22Rv1 (cell line): ENCODE results near the gene ARHGDIA.

Source experiments
- H3K27ac ChIP-seq: fragments of 450-650 bp; 2 replicates; pipeline ENCODE4 v1.5.1; 2017
- ZFX ChIP-seq: fragments of 450-650 bp; IDR thresholded peaks from 2 replicates; pipeline ENCODE4 v1.6.1; 2017; ENCODE audit warnings: antibody characterized with exemption, borderline replicate concordance
- TF ChIP-seq, protein P1 (sequence below): fragments of 450-650 bp; IDR thresholded peaks from 2 replicates; pipeline ENCODE4 v1.5.1; 2017; ENCODE audit warnings: mild to moderate bottlenecking

ARHGDIA gene

DNA sequence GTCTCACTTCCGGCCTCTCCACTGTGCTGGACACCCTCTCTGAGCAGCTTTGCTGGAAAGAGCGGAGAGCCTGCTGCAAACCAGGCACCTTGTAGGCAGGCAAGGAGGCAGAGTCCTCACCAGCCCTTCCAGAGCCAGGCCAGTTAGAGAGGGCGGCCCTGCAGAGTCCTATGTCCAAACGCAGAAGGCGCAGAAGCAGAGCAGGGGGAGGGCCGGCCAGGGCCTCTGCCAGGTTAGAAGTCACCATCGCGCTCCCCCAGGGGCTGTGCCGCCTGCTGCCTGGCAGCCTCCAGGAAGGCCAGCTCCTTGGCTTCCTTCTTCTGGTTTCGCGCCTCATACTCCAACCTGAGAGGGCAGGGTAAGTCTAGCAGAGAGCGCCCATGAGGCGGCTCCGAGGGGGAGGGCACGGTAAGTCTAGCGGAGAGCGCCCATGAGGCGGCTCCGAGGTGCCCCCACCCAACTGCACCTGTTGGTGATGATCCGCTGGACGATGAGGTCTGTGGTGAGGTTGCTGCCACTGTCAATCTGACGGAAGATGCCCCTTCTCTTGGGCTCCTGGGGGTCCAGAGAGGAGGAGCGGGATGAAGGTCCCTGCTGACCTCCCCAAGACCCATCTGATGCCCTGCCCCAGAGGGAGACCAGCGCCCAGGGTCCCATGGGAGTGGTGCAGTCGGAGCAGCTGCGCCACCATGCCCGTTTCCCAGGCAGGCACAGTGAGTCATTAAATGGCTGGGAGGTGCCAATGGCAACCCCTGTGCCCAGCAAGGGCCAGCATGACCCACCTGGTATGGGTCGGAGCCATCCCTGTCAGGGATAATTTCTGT, 33.7 kb upstream of the ARHGDIA start:
- TF ChIP-seq, protein P1, sequence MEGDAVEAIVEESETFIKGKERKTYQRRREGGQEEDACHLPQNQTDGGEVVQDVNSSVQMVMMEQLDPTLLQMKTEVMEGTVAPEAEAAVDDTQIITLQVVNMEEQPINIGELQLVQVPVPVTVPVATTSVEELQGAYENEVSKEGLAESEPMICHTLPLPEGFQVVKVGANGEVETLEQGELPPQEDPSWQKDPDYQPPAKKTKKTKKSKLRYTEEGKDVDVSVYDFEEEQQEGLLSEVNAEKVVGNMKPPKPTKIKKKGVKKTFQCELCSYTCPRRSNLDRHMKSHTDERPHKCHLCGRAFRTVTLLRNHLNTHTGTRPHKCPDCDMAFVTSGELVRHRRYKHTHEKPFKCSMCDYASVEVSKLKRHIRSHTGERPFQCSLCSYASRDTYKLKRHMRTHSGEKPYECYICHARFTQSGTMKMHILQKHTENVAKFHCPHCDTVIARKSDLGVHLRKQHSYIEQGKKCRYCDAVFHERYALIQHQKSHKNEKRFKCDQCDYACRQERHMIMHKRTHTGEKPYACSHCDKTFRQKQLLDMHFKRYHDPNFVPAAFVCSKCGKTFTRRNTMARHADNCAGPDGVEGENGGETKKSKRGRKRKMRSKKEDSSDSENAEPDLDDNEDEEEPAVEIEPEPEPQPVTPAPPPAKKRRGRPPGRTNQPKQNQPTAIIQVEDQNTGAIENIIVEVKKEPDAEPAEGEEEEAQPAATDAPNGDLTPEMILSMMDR = no peak
- TF ChIP-seq ZFX = no peak
- peak overlapping the region; percentile 72; the same call in 1 of the 2 replicates for H3K27ac ChIP-seq

DNA sequence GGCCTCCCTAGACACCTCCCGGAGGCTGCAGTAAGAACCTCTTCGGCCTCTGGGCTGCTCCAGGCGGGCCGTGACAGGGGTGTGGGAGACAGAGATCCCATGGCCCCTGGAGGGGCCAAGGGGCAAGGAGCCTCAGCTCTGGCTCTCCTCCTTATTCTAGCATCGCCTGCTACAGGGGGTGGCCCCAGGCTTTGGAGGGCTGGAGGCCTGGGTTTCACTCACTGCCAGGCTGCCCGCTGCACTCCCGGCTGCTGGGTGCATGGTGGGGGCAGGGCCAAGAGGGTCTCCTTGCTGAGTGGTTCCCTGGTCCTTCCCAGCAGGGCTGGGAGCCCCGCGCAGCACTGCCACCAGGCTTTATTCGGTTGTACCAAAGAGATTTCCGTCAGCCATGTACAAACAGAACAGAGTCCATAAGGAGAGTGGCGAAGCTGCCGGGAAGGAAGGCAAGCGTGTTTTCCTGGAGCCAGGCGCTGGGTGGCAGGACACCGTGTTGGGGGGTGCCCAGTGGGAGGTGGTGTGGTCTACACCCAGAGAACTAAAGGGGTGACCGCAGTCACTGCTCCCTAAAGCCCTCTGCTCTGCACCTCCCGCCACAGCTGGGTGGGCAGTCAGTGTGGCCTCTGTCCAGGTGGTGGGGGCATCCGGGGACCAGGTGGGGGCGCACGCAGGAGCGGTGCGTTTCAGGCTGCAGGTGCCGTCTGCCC, 32.9 kb upstream of the ARHGDIA start:
- TF ChIP-seq, protein P1 = no peak
- no peak for TF ChIP-seq ZFX
- peak overlapping the region; percentile 72 for H3K27ac ChIP-seq

DNA sequence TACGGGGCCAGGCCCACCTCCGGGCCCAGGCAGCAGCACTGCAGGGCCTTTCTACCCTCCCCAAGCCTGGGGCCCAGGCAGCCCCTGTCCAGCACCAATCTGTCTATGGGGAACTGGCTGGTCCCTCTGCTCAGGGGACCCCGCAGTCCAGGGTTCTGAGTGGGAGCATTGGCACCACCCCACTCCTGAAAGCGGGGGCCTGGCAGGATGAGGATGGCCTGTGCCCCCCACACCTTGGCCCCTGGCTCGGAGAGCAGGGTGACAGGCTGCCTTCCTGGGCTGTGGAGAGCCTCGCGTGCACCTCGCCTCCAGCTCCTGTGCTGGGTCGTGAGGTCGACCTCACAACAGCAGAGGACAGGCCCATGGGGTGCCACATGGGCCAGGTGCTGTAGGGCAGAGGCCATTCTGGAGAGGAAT, 32.3 kb upstream of the ARHGDIA start:
- TF ChIP-seq ZFX = no peak
- TF ChIP-seq, protein P1 = no peak
- peak overlapping the region; percentile 72 for H3K27ac ChIP-seq

DNA sequence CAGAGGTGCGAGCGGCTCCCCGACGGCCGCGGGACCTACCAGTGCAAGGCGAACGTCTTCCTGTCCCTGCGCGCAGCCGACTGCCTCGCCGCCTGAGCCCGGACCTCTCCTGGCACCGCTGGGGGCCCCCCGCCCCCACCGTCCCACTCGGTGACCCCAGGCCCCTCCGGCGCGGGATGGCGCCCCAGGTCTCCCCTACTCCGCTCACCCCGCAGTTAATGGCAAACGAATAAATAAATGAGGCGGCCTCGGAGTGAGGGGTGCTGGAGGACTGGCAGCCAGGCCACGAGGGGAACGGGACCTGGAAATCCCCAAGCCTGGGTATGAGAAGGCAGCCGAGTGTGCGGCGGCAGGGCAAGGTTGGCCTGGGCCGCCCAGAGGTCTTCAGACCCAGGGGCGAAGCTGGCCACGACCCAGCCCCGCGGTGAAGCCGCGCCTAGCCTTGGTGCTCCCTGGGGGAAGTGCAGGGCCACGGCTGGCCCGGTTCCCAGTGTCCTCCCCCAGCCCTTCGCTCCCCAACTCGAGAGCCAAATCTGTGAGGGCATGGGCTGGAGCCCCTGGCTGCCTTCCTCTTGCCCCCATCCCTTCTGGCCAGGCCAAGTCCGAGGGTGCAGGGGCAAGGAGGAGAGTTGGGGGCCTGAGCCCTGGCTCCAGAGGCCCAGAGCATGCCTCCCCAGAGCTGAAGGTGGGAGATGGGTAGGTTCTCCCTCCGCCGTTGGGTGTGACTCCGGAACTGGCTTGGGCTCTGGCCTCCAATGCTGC, 31.7 kb upstream of the ARHGDIA start:
- TF ChIP-seq ZFX = no peak
- TF ChIP-seq, protein P1 = no peak
- H3K27ac ChIP-seq = peak overlapping the region; percentile 72

DNA sequence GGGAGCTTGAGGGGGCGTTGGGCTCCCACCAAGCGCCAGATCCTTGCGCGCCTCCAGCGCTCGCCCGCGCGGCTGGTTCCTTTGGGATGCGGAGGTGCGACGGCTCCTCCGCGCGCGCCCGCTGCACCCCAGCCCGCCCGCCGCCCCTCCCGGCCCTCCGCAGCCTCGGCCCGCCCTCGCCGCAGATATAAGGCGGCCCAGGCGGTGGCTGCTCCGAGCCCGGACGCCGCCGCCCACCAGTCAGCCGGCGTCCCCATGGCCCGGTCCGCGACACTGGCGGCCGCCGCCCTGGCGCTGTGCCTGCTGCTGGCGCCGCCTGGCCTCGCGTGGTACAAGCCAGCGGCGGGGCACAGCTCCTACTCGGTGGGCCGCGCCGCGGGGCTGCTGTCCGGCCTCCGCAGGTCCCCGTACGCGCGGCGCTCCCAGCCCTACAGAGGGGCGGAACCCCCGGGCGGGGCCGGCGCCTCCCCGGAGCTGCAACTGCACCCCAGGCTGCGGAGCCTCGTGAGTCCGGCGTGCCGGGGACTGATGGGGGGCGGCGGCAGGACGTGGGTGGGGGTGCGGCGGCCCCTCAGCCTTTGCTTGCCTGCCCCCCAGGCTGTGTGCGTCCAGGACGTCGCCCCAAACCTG, 31.0 kb upstream of the ARHGDIA start, which contains the start of gene NPB:
Gene NPB (plus strand): TSS at position 216 of the 630 bp plus-strand sequence. CDS start 40 bp downstream, at position 256.
- TF ChIP-seq ZFX = no peak
- TF ChIP-seq, protein P1 = no peak
- peak within 1 kb of the TSS; percentile 72 for H3K27ac ChIP-seq

DNA sequence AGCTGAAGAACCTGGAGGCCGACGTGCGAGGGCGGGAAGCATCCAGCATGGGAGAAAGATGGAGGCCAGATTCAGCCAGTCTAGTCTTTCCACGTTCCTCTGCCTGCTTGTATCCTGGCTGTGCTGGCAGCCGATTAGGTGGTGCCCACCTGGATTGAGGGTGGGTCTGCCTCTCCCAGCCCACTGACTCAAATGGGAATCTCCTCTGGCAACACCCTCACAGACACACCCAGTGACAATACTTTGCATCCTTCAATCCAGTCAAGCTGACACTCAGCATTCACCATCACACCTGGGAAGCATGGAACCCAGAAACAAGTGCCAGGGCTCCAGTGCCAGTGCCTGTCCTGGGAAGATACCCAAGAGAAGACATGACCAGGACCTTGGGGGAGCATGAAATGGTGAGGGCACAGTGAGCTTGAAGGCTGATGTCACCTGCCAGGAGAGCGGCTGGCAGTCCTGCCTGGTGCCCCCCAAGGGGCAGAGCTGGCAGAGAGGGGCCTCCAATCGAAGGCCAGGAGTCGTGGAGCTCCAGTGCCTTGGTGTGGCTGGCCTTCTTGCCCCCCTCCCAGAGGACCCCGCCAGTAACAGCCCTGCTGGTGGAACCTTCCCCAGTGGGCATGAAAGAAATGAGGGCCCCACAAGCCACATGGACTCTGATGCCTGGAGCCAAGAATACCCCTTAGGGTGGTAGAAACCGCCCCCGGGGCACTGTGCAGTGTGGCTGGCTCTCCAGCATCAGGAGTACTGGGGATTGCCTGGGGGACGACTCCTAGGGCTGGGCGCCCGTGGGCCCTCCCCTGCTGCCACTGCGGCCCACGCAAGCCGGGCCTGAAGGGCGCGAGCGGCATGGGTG, 30.3 kb upstream of the ARHGDIA start:
- TF ChIP-seq, protein P1 = no peak
- no peak for TF ChIP-seq ZFX

More for the DNA sequence above, 30.3 kb upstream of the ARHGDIA start:
- H3K27ac ChIP-seq = peak overlapping the region; percentile 72
